Testis (tissue), 2 donors: ENCODE measurements around the gene CBLC.

ENCODE experiments used
- CTCF ChIP-seq, 3 experiments: fragments of 450-650 bp in 2 of 3; fragments of 200-600 bp in 1 of 3; sonication (generic) in 1 of 3; IDR thresholded peaks; one replicate each; pipeline ENCODE4 v1.5.1; 2016 to 2019; ENCODE audit warnings: antibody characterized with exemption in 3 of 3, mild to moderate bottlenecking in 2 of 3, moderate library complexity in 1 of 3
- POLR2A ChIP-seq: fragments of 450-650 bp; IDR thresholded peaks from one replicate; pipeline ENCODE4 v1.6.1; 2017; ENCODE audit warnings: antibody characterized with exemption, mild to moderate bottlenecking, moderate library complexity

GRCh38 chr19:44749292-44749691, 28.4 kb upstream of the CBLC start:
- no peak for TF ChIP-seq POLR2A
- TF ChIP-seq CTCF (IDR thresholded peaks at IDR 0.05), result no peak
